Uterus (tissue), 4 donors: ENCODE results near the gene SPAG7. TPM values are rescaled to one million over a fixed set of nuclear protein-coding genes. Genes with fewer than 3 reads are reported as not detected.

Experiments used
- DNase-seq, 2 donors: peaks; one replicate each; pipeline ENCODE4 v3.0.0-alpha.2; 2019 to 2020
- H3K27ac ChIP-seq, 2 donors: fragments of 200-600 bp; sonication (generic); 1 replicate in 1 of 2; 2 replicates in 1 of 2; pipeline ENCODE4 v1.5.1; 2016 to 2018
- H3K27me3 ChIP-seq, 2 donors: fragments of 200-600 bp; sonication (generic); one replicate each; pipeline ENCODE4 v1.5.1; 2018 to 2019; ENCODE audit warnings: control low read depth in 1 of 2
- H3K36me3 ChIP-seq, 2 donors: fragments of 200-600 bp; sonication (generic); one replicate each; pipeline ENCODE4 v1.5.1; 2019; ENCODE audit warnings: control low read depth in 1 of 2
- H3K4me1 ChIP-seq, 2 donors: fragments of 200-600 bp; sonication (generic); one replicate each; pipeline ENCODE4 v1.5.1; 2018 to 2019; ENCODE audit warnings: control low read depth in 1 of 2
- H3K4me3 ChIP-seq, 2 donors: fragments of 200-600 bp; sonication (generic); 1 replicate in 1 of 2; 2 replicates in 1 of 2; pipeline ENCODE4 v1.5.1; 2018 to 2019; ENCODE audit warnings: mild to moderate bottlenecking in 1 of 2
- H3K9me3 ChIP-seq, 2 donors: fragments of 200-600 bp; sonication (generic); one replicate each; pipeline ENCODE4 v1.5.1; 2019; ENCODE audit warnings: control low read depth in 1 of 2
- CTCF ChIP-seq, 4 experiments: fragments of 200-600 bp in 2 of 4; fragments of 450-650 bp in 2 of 4; sonication (generic) in 2 of 4; IDR thresholded peaks; one replicate each; pipeline ENCODE4 v1.5.1; 2016 to 2019; ENCODE audit warnings: antibody characterized with exemption in 4 of 4, mild to moderate bottlenecking in 2 of 4, moderate library complexity in 1 of 4
- POLR2A ChIP-seq, 2 donors: fragments of 450-650 bp; IDR thresholded peaks; one replicate each; pipeline ENCODE4 v1.6.1; 2016; ENCODE audit warnings: antibody characterized with exemption in 2 of 2, mild to moderate bottlenecking in 1 of 2, moderate library complexity in 1 of 2
- intact Hi-C: fragments of 100-400 bp; cut with DNase I; formaldehyde crosslinking; loops from one replicate; pipeline ENCODE4 v1.15.1; 2023; ENCODE audit warnings: low total_unique reads
- total RNA-seq, 4 donors: library from RNA; depleted of rRNA in 3 of 4; stranded (reverse); fragments of >200 nt in 3 of 4; gene quantifications; one replicate each; pipeline versions ENCODE4 v1.1.0 to v1.2.4, GENCODE V29; 2014 to 2023
- donor health status: DM: yes; HTN: yes; CAD: no.

Gene SPAG7
- total RNA-seq: 10 to 100 TPM; 18.4 to 58.3 (median 34.0) TPM

- Histone ChIP-seq H3K27me3 (no peaks in the 10 kb centered on the region), H3K27ac (peak within 1 kb of the TSS; percentile 97 to 98), H3K4me3 (peak within 1 kb of the TSS; percentile 62 to 76), H3K36me3 (no peaks in the 10 kb centered on the region), H3K4me1 (peaks cover 7 to 9% of the 10 kb centered on the region in 2 donors), H3K9me3 (no peaks in the 10 kb centered on the region)
- DNase-seq: peak; percentile 93 to 97
- intact Hi-C loops: no loop called here
- TF ChIP-seq POLR2A (IDR thresholded peaks at IDR 0.05) (peak; percentile 53 to 87), CTCF (IDR thresholded peaks at IDR 0.05) (peak in 2 of 4 experiments; percentile 24 to 33)
Observed at GRCh38 chr17:4967539-4968485, at the start of gene SPAG7. TSS of gene SPAG7 (minus strand) at chr17:4967817. CDS start at chr17:4967804, 13 bp downstream.

- Histone ChIP-seq H3K27ac (no peak overlapping the region), H3K4me3 (no peak overlapping the region), H3K27me3 (no peaks in the 10 kb centered on the region), H3K9me3 (no peaks in the 10 kb centered on the region), H3K36me3 (no peaks in the 10 kb centered on the region), H3K4me1 (no peaks in the 10 kb centered on the region)
- TF ChIP-seq CTCF (IDR thresholded peaks at IDR 0.05) (no peak), POLR2A (IDR thresholded peaks at IDR 0.05) (no peak)
- no peak for DNase-seq
- intact Hi-C loops: no loop called here
Observed at GRCh38 chr17:5014357-5014756, 46.7 kb upstream of the SPAG7 start.

DNA sequence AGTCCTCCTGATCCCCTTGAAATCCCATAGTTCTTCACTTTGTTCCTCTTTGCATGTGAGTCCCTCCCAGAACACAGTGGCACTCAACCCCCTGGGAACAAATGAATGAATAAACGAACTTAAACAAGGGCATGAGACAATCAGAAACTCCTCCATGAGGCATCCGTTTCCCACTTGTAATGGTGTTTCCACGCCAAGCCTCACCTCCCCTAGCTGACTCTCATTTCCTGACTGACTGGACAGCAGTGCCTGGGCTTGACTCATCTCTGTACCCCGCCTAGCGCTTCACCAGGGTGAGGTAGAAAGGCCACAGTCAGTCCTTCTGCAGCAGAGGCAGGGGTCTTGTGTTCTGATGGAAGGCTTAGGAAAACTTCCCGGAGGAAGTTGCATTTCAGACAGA lies 44.3 kb upstream of the SPAG7 start:
- H3K4me1 ChIP-seq: no peaks in the 10 kb centered on the region
- intact Hi-C loops: no loop called here
- H3K27ac ChIP-seq: no peak overlapping the region
- H3K27me3 ChIP-seq: no peaks in the 10 kb centered on the region
- no peak overlapping the region for H3K4me3 ChIP-seq
- H3K36me3 ChIP-seq: no peaks in the 10 kb centered on the region
- TF ChIP-seq POLR2A (IDR thresholded peaks at IDR 0.05) (no peak), CTCF (IDR thresholded peaks at IDR 0.05) (no peak)
- H3K9me3 ChIP-seq: no peaks in the 10 kb centered on the region
- no peak for DNase-seq

GRCh38 chr17:5003214-5003867 lies 35.7 kb upstream of the SPAG7 start:
- Histone ChIP-seq H3K9me3 (no peaks in the 10 kb centered on the region), H3K27me3 (no peaks in the 10 kb centered on the region), H3K4me1 (peaks cover 9 to 18% of the 10 kb centered on the region in 2 donors), H3K36me3 (no peaks in the 10 kb centered on the region), H3K27ac (no peak overlapping the region), H3K4me3 (no peak overlapping the region)
- no peak for DNase-seq
- intact Hi-C loops: no loop called here
- no peak for TF ChIP-seq POLR2A (IDR thresholded peaks at IDR 0.05)
- TF ChIP-seq CTCF (IDR thresholded peaks at IDR 0.05): no peak
